ENCODE measurements around the gene ONECUT3. TPM values are rescaled to one million over a fixed set of nuclear protein-coding genes. Genes with fewer than 3 reads are reported as not detected.

ONECUT3 gene
- total RNA-seq, 3 donors from 2014 or later = not detected

DNA sequence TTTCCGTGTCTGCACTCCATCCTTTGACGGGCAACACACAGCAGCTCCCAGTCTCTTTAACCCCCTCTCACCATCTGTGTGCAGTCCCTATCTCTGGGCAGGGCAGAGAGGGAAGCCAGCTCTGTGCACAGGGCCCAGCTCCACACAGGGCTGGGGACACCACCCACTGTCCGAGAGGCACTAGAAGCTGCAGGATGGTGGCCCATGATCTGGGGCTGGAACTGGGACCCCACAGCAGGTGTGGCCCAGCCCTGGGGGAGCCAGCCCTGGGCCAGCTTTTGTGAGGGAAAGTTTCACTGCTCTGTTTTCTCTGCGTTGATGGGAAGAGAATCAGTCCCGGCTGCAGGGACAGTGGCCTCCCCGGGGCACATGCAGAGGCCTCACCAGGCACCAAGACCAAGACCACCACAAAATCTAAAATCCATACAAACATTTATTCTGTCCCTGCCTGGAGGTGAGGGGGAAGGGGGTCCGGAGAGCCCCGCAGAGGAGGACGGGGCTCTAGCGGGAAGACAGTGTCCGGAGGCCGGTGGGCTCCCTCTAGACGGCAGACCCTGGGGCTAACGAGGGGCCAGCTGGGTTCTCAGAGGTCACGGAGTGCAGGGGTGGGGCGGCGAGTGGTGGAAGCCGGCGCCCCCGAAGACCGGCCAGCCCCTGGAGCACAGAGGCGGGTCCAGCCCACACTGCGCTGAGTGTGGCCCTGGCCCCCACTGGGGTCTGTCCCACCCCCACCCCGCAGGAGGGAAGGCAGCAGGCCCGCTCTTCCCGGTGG, 61.7 kb downstream of the ONECUT3 start:
- H3K4me3 ChIP-seq = no peak overlapping the region
- intact Hi-C loops (cut with DNase I; ENCODE audit: low total_unique reads) = no loop called here
- H3K9me3 ChIP-seq = no peaks in the 10 kb centered on the region
- peaks cover 0 to 6% of the 10 kb centered on the region in 2 donors for H3K4me1 ChIP-seq
- peaks cover 19% of the 10 kb centered on the region for H3K36me3 ChIP-seq
- no peak overlapping the region for H3K27ac ChIP-seq
- H3K27me3 ChIP-seq = no peaks in the 10 kb centered on the region
- DNase-seq (ENCODE audit: low spot score in 2 of 2) = no peak
- TF ChIP-seq POLR2AphosphoS5 (IDR thresholded peaks at IDR 0.05) = no peak
- TF ChIP-seq POLR2A (IDR thresholded peaks at IDR 0.05) = no peak
- TF ChIP-seq, protein P1, sequence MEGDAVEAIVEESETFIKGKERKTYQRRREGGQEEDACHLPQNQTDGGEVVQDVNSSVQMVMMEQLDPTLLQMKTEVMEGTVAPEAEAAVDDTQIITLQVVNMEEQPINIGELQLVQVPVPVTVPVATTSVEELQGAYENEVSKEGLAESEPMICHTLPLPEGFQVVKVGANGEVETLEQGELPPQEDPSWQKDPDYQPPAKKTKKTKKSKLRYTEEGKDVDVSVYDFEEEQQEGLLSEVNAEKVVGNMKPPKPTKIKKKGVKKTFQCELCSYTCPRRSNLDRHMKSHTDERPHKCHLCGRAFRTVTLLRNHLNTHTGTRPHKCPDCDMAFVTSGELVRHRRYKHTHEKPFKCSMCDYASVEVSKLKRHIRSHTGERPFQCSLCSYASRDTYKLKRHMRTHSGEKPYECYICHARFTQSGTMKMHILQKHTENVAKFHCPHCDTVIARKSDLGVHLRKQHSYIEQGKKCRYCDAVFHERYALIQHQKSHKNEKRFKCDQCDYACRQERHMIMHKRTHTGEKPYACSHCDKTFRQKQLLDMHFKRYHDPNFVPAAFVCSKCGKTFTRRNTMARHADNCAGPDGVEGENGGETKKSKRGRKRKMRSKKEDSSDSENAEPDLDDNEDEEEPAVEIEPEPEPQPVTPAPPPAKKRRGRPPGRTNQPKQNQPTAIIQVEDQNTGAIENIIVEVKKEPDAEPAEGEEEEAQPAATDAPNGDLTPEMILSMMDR (IDR thresholded peaks at IDR 0.05) = no peak

GRCh38 chr19:1815605-1816529, 62.6 kb downstream of the ONECUT3 start:
- Histone ChIP-seq H3K4me3 (no peak overlapping the region), H3K4me1 (peaks cover 0 to 6% of the 10 kb centered on the region in 2 donors), H3K27me3 (no peaks in the 10 kb centered on the region), H3K27ac (no peak overlapping the region), H3K36me3 (peaks cover 19% of the 10 kb centered on the region), H3K9me3 (no peaks in the 10 kb centered on the region)
- no peak for DNase-seq (ENCODE audit: low spot score in 2 of 2)
- TF ChIP-seq POLR2A (IDR thresholded peaks at IDR 0.05) (no peak), POLR2AphosphoS5 (IDR thresholded peaks at IDR 0.05) (no peak)
- TF ChIP-seq, protein P1 (IDR thresholded peaks at IDR 0.05) = no peak
- intact Hi-C loops (cut with DNase I; ENCODE audit: low total_unique reads) = no loop called here

DNA sequence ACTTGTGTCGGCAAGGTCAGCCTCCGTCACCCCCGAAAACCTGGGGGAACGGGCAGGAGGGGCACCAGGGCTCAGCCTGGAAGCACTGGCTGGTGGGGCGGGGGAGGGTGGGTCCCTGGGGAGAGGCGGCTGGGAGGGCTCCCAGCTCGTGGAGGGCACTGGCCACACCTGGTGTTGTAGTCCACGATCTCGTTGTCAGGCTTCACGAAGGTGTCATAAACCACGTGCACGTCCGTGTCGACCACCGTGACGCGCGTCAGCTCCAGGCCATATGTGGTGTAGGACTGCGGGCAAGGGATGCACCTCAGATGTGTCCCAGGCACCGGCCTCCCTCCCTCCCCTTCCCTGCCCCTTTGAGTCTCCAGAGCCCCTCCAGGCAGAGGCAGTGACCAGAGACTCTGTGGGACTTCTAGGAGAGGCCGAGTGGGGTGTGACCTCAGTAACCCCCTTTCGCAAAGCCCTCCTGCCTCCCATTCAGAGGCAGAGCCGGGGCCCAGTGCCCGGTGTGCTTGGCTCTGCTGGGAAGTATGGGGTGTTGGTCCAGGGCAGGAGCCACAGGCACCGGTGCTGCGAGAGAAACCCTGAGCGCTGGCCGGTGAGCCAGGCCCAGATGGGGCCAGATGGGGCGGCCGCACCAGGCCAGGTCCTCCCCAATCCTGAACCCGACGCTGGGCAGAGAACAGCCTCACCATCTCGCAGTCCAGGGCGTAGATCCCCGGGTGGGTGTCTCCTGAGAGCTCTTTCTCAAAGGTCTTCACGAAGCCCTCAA, 63.4 kb downstream of the ONECUT3 start:
- Histone ChIP-seq H3K27me3 (no peaks in the 10 kb centered on the region), H3K4me1 (peaks cover 0 to 6% of the 10 kb centered on the region in 2 donors), H3K9me3 (no peaks in the 10 kb centered on the region), H3K36me3 (peaks cover 19% of the 10 kb centered on the region), H3K27ac (no peak overlapping the region), H3K4me3 (no peak overlapping the region)
- TF ChIP-seq POLR2AphosphoS5 (IDR thresholded peaks at IDR 0.05) = no peak
- no peak for TF ChIP-seq POLR2A (IDR thresholded peaks at IDR 0.05)
- TF ChIP-seq, protein P1 (IDR thresholded peaks at IDR 0.05) = no peak
- no peak for DNase-seq (ENCODE audit: low spot score in 2 of 2)
- intact Hi-C loops (cut with DNase I; ENCODE audit: low total_unique reads) = no loop called here

GRCh38 chr19:1817553-1818179, 64.4 kb downstream of the ONECUT3 start:
- H3K36me3 ChIP-seq = peaks cover 19% of the 10 kb centered on the region
- peaks cover 0 to 6% of the 10 kb centered on the region in 2 donors for H3K4me1 ChIP-seq
- TF ChIP-seq, protein P1 (IDR thresholded peaks at IDR 0.05) = no peak
- no peak for TF ChIP-seq POLR2A (IDR thresholded peaks at IDR 0.05)
- no peak for TF ChIP-seq POLR2AphosphoS5 (IDR thresholded peaks at IDR 0.05)
- no peak overlapping the region for H3K4me3 ChIP-seq
- H3K9me3 ChIP-seq = no peaks in the 10 kb centered on the region
- H3K27me3 ChIP-seq = no peaks in the 10 kb centered on the region
- H3K27ac ChIP-seq = no peak overlapping the region
- DNase-seq (ENCODE audit: low spot score in 2 of 2) = no peak
- intact Hi-C loops (cut with DNase I; ENCODE audit: low total_unique reads) = no loop called here

Data from breast epithelium (tissue), 4 donors.